EL (cell line): ENCODE measurements around the gene COX7B2.

Experiments used
- DNase-seq: peaks from one replicate; pipeline ENCODE4 v3.0.0-alpha.2; 2016

The COX7B2 gene

GRCh38 chr4:46886711-46887110 is 22.3 kb downstream of the COX7B2 start:
- DNase-seq = peak; percentile 7

- DNase-seq = no peak
Observed at GRCh38 chr4:46878641-46879040, 30.4 kb downstream of the COX7B2 start.

- no peak for DNase-seq
Observed at GRCh38 chr4:46874811-46875210, 34.2 kb downstream of the COX7B2 start.

- no peak for DNase-seq
Observed at GRCh38 chr4:46870411-46870810, 38.6 kb downstream of the COX7B2 start.

GRCh38 chr4:46856333-46856732 is 52.7 kb downstream of the COX7B2 start:
- no peak for DNase-seq

GRCh38 chr4:46852800-46853199 is 56.2 kb downstream of the COX7B2 start:
- DNase-seq = no peak

- DNase-seq = no peak
Observed at GRCh38 chr4:46850026-46850425, 59.0 kb downstream of the COX7B2 start.

- DNase-seq = peak; percentile 52
Observed at GRCh38 chr4:46844325-46844917, 64.6 kb downstream of the COX7B2 start.

- no peak for DNase-seq
Observed at GRCh38 chr4:46839128-46839527, 69.9 kb downstream of the COX7B2 start.

GRCh38 chr4:46837639-46838038 is 71.4 kb downstream of the COX7B2 start:
- no peak for DNase-seq

GRCh38 chr4:46836584-46836983 is 72.5 kb downstream of the COX7B2 start:
- DNase-seq = no peak

GRCh38 chr4:46830971-46831454 is 78.0 kb downstream of the COX7B2 start:
- no peak for DNase-seq

GRCh38 chr4:46820154-46820553 is 88.9 kb downstream of the COX7B2 start:
- DNase-seq = no peak

- DNase-seq = no peak
Observed at GRCh38 chr4:46819095-46819494, 90.0 kb downstream of the COX7B2 start.

- no peak for DNase-seq
Observed at GRCh38 chr4:46818604-46819003, 90.4 kb downstream of the COX7B2 start.

- DNase-seq = no peak
Observed at GRCh38 chr4:46817806-46818205, 91.2 kb downstream of the COX7B2 start.

- DNase-seq = no peak
Observed at GRCh38 chr4:46804781-46805413, 104.1 kb downstream of the COX7B2 start.

- no peak for DNase-seq
Observed at GRCh38 chr4:46793036-46793435, 116.0 kb downstream of the COX7B2 start.

GRCh38 chr4:46781434-46782092 is 127.5 kb downstream of the COX7B2 start:
- DNase-seq = no peak

GRCh38 chr4:46765465-46765864 is 143.6 kb downstream of the COX7B2 start:
- no peak for DNase-seq

GRCh38 chr4:46730075-46730474 is 179.0 kb downstream of the COX7B2 start:
- DNase-seq = no peak

GRCh38 chr4:46720055-46720454 is 189.0 kb downstream of the COX7B2 start:
- no peak for DNase-seq

- DNase-seq = no peak
Observed at GRCh38 chr4:46717950-46718349, 191.1 kb downstream of the COX7B2 start.

GRCh38 chr4:46715468-46715867 is 193.6 kb downstream of the COX7B2 start:
- no peak for DNase-seq
